Peyer's patch (tissue), 4 donors: ENCODE measurements around the gene ETV3. TPM values are rescaled to one million over a fixed set of nuclear protein-coding genes. Genes with fewer than 3 reads are reported as not detected.

Experiments
- DNase-seq, 3 donors: peaks; one replicate each; pipeline ENCODE4 v3.0.0-alpha.2; 2017 to 2019
- H3K27ac ChIP-seq, 4 donors: fragments of 200-600 bp; sonication (generic); one replicate each; pipeline ENCODE4 v1.5.1; 2016 to 2019
- H3K27me3 ChIP-seq, 2 donors: fragments of 200-600 bp; sonication (generic); one replicate each; pipeline ENCODE4 v1.5.1; 2019
- H3K36me3 ChIP-seq, 3 donors: fragments of 200-600 bp; sonication (generic); one replicate each; pipeline ENCODE4 v1.5.1; 2016 to 2019
- H3K4me1 ChIP-seq, 4 donors: fragments of 200-600 bp; sonication (generic); one replicate each; pipeline ENCODE4 v1.5.1; 2016 to 2019
- H3K4me3 ChIP-seq, 4 donors: fragments of 200-600 bp; sonication (generic); 1 replicate in 3 of 4; 2 replicates in 1 of 4; pipeline ENCODE4 v1.5.1; 2016 to 2019; ENCODE audit warnings: mild to moderate bottlenecking in 1 of 4
- H3K9me3 ChIP-seq, 4 donors: fragments of 200-600 bp; sonication (generic); one replicate each; pipeline ENCODE4 v1.5.1; 2016 to 2019; ENCODE audit warnings: mild to moderate bottlenecking in 1 of 4
- CTCF ChIP-seq, 6 experiments: fragments of 450-650 bp in 4 of 6; fragments of 200-600 bp in 2 of 6; sonication (generic) in 1 of 6; IDR thresholded peaks; one replicate each; pipeline ENCODE4 v1.5.1; 2017 to 2019; ENCODE audit warnings: antibody characterized with exemption in 6 of 6, mild to moderate bottlenecking in 3 of 6, moderate library complexity in 1 of 6
- POLR2A ChIP-seq, 2 donors: fragments of 450-650 bp; IDR thresholded peaks; one replicate each; pipeline ENCODE4 v1.5.1; 2017; ENCODE audit warnings: antibody characterized with exemption in 2 of 2, mild to moderate bottlenecking in 2 of 2, moderate library complexity in 2 of 2
- total RNA-seq, 4 donors: library from RNA; depleted of rRNA; stranded (reverse); fragments of >200 nt; gene quantifications; one replicate each; pipeline ENCODE4 v1.1.0, GENCODE V29; 2016

The ETV3 gene
- total RNA-seq, 4 donors from 2014 or later: 10.7 to 25.8 (median 20.2) TPM

- DNase-seq: no peak
- H3K36me3 ChIP-seq: no peaks in the 10 kb centered on the region
- peak overlapping the region in 3 of 4 donors; percentile 16 to 78 (median 41) for H3K27ac ChIP-seq
- H3K27me3 ChIP-seq: no peaks in the 10 kb centered on the region
- TF ChIP-seq POLR2A (IDR thresholded peaks at IDR 0.05) (no peak), CTCF (IDR thresholded peaks at IDR 0.05) (no peak)
- H3K9me3 ChIP-seq: no peaks in the 10 kb centered on the region
- peaks cover 0 to 6% (median 0%) of the 10 kb centered on the region in 4 donors for H3K4me1 ChIP-seq
- no peak overlapping the region for H3K4me3 ChIP-seq
Observed at GRCh38 chr1:157142201-157142600, 4.0 kb upstream of the ETV3 start.

GRCh38 chr1:157141212-157141855, 3.1 kb upstream of the ETV3 start:
- DNase-seq: no peak
- no peak for TF ChIP-seq POLR2A (IDR thresholded peaks at IDR 0.05)
- TF ChIP-seq CTCF (IDR thresholded peaks at IDR 0.05): no peak
- H3K4me3 ChIP-seq: no peak overlapping the region
- H3K36me3 ChIP-seq: no peaks in the 10 kb centered on the region
- no peaks in the 10 kb centered on the region for H3K27me3 ChIP-seq
- peaks cover 0 to 15% (median 4%) of the 10 kb centered on the region in 4 donors for H3K4me1 ChIP-seq
- no peaks in the 10 kb centered on the region for H3K9me3 ChIP-seq
- no peak overlapping the region for H3K27ac ChIP-seq

DNA sequence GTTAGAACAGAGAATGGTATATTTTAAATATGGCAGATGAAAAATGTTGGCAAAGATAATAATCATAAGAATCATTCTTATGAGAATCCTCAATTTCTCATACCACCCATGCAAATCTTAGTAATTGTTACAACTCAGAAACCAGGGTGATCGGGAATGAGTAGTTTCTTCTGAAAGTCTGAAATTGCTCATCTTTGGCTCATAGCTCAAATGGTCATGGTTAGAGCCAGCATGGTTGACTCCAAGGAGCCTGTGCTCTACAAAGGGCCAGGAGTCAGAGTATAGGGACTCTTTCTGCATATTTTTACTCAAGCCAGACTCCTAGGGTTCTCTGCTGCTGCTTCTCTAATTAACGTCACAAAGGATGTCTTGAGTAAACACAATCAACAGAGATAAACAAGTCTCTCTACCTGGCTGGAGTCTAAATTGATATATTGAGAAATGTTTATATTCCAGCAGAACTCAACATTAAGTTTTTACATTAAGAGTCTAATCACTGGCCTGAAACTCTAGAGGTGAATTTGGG, 1.9 kb upstream of the ETV3 start:
- no peak for DNase-seq
- TF ChIP-seq POLR2A (IDR thresholded peaks at IDR 0.05) (no peak), CTCF (IDR thresholded peaks at IDR 0.05) (no peak)
- Histone ChIP-seq H3K36me3 (peaks cover 0 to 9% (median 0%) of the 10 kb centered on the region in 3 donors), H3K9me3 (no peaks in the 10 kb centered on the region), H3K4me1 (peaks cover 0 to 24% (median 6%) of the 10 kb centered on the region in 4 donors), H3K4me3 (no peak overlapping the region), H3K27ac (no peak overlapping the region), H3K27me3 (no peaks in the 10 kb centered on the region)

DNA sequence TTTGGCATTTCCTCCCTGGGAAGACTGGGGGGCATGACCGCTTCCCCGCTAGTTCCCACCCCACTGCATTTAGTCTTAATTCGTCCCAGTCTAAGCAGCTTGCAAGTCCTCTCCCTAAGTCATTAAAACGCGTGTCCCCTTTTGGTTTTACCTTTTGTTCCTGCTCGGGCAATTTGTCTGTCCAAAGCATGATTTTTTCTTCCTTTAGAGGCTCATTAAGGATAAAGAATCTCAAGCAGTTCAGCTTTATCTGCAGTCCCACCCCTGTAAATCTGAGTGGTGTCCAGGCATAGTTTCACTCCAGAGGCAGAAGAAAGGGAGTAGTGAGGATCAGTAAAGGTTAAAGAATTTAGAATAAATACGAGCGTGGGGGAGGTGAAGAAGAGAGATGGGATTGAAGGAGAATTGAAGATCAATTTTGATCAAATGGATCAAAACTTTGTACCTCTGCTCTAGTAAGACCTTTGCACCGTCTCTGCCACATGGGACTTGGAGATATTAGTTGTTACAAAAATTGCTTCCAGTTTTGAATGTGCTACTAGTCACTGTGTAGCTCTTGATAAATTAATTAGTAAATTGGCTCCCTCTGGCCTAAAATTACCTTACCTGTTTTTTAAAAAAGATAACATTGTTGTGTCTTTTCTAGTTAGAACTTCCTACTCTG, 989 bp upstream of the ETV3 start:
- Histone ChIP-seq H3K9me3 (no peaks in the 10 kb centered on the region), H3K4me3 (peak overlapping the region; percentile 84 to 99 (median 94)), H3K36me3 (peaks cover 0 to 18% (median 0%) of the 10 kb centered on the region in 3 donors), H3K27ac (peak overlapping the region; percentile 90 to 98 (median 96)), H3K27me3 (no peaks in the 10 kb centered on the region), H3K4me1 (peaks cover 0 to 24% (median 6%) of the 10 kb centered on the region in 4 donors)
- no peak for DNase-seq
- TF ChIP-seq CTCF (IDR thresholded peaks at IDR 0.05) (no peak), POLR2A (IDR thresholded peaks at IDR 0.05) (no peak)

DNA sequence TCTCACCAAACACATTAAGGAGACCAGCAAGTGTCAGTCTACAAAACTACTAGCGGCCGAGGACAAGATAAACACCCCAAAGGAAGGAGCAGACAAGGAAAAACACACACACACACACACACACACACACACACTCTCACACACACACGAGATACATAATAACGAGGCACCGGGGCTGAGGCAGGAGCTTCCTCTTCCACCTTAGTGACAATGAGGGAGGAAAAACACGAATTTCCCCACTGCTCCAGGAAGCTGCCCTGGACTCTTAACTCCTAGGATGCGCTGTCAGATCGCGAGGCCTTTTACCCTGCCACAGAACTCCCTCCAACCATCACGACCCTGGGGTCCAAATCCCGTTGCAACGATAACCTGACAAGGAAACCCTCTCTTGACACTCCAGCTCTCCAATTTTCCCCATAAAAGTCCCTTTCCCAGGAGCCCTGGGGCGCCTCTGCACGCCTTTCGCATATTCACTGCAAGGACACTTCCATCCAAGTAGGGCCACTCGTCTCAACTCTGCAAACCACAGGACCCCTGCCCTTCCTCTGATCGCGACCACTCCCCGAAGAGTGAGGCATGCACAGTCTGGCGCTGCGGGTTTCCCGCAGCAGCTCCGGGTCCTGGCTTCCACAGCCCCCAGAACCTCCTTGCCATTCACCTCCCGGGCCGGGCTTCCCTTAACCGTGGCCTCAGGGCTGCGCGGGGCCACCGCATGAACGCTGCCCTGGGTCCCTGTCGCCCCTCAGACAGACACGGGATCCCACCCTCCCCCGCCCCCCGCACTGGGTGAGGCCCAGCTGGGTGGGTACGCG, 581 bp downstream of the ETV3 start:
- Histone ChIP-seq H3K4me1 (peaks cover 0 to 24% (median 6%) of the 10 kb centered on the region in 4 donors), H3K4me3 (peak overlapping the region; percentile 84 to 99 (median 94)), H3K9me3 (no peaks in the 10 kb centered on the region), H3K27me3 (no peaks in the 10 kb centered on the region), H3K36me3 (peaks cover 0 to 34% (median 0%) of the 10 kb centered on the region in 3 donors), H3K27ac (peak overlapping the region; percentile 90 to 98 (median 96))
- TF ChIP-seq CTCF (IDR thresholded peaks at IDR 0.05) (peak in 1 of 6 experiments; percentile 2), POLR2A (IDR thresholded peaks at IDR 0.05) (no peak)
- peak in 1 of 3 donors; percentile 56 for DNase-seq
